ENCODE measurements around the gene PLXNB3. TPM values are rescaled to one million over a fixed set of nuclear protein-coding genes. Genes with fewer than 3 reads are reported as not detected.

PLXNB3 gene
- 2.5 TPM for total RNA-seq

GRCh38 chrX:153763989-153764755 lies at the start of gene PLXNB3:
TSS of gene PLXNB3 (plus strand) at chrX:153764249. CDS start at chrX:153765536, 1,287 bp downstream.

DNA sequence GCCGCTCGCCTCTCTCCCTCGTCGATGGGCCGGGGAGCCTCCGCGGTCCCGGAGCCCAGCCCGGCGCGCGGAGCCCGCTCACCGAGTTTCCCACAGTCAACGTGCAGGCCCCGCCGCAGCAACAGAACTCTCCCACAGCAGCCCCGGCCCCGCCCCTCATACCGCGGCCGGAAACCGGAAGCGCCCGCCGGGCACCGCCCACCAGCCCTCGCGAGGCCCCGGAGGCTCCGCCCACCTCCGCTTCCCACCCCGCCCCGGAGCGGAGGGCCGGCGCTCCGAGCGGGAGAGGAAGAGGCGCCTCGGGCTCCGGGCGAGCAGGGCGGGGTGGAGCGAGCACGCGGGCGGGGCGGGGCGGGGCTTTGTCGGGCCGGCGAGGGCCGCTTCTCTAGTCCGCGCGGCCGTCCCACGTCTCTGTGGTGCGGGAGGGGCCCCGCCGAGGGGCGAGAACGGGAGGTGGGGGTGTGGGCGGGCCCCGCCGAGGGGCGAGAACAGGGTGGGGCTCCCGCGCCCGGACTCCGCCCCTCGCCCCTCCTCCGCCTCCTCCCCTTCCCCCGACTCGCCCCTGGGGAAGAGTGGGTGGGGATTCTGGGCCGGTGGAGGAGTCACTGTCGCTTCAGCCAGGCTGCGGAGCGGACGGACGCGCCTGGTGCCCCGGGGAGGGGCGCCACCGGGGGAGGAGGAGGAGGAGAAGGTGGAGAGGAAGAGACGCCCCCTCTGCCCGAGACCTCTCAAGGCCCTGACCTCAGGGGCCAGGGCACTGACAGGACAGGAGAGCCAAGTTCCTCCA lies 39.6 kb upstream of the PLXNB3 start, which contains the start of the genes ABCD1 and BCAP31:
TSS of gene ABCD1 (plus strand) at position 605 of the 787 bp plus-strand sequence. CDS start 411 bp downstream, outside the sequence.
TSS of gene BCAP31 (minus strand) at position 136 of the 787 bp plus-strand sequence. CDS start 1,143 bp downstream, outside the sequence.

DNA sequence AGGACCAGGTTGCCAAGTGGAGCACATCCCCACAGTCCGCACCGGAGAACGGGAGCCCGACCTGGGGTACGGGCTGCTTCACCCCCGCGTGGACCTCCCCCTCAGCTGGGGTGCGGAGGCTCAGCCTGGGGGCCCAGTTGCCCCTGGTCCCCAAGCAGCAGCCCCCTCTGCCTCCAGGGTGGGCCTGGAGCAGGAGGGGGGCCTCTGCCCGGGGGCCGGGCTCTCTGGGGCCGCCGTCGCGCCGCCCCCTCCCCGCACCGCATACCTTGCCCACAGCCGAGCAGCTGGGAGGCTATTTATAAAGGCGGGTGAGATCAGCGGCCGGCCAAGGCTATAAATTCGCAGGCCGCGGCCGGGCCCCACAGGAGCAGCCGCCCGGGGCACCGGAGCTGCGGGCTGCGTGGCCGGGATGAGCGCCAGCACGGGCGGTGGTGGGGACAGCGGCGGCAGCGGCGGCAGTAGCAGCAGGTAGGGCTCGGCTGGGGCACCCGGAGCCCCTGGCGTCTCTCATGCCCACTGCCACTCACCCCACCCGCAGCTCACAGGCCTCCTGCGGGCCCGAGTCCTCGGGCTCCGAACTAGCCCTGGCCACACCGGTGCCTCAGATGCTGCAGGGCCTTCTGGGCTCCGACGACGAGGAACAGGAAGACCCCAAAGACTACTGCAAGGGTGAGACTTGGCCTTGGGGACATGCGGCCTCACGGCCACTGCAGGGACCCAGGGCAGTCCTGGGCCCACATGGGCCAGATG lies 16.8 kb downstream of the PLXNB3 start, which contains the start of gene SRPK3:
TSS of gene SRPK3 (plus strand) at position 364 of the 750 bp plus-strand sequence. CDS start at position 410, 46 bp downstream.

GRCh38 chrX:153794018-153794896 lies 30.2 kb downstream of the PLXNB3 start, which contains the start of the genes IDH3G and SSR4:
TSS of gene IDH3G (minus strand) at chrX:153794375. CDS start at chrX:153794326, 49 bp downstream.
TSS of gene SSR4 (plus strand) at chrX:153794668. CDS start at chrX:153794688, 20 bp downstream.

Other genes starting within 250 kb of the PLXNB3 start
- gene ATP2B3, start 246.6 kb upstream of the PLXNB3 start, total RNA-seq: 0.12 TPM
- gene CCNQ, start 165.1 kb upstream of the PLXNB3 start, total RNA-seq: 17.0 TPM
- 72.7 TPM for gene DUSP9, start 117.0 kb upstream of the PLXNB3 start, total RNA-seq
- 6.5 TPM for gene PNCK, start 90.4 kb upstream of the PLXNB3 start, total RNA-seq
- 40.9 TPM for gene SLC6A8, start 76.3 kb upstream of the PLXNB3 start, total RNA-seq
- 94.9 TPM for gene BCAP31, start 39.9 kb upstream of the PLXNB3 start, total RNA-seq
- 10.8 TPM for gene ABCD1, start 39.4 kb upstream of the PLXNB3 start, total RNA-seq
- 15.1 TPM for gene SRPK3, start 16.8 kb downstream of the PLXNB3 start, total RNA-seq
- 70.3 TPM for gene IDH3G, start 30.1 kb downstream of the PLXNB3 start, total RNA-seq
- 91.8 TPM for gene SSR4, start 30.4 kb downstream of the PLXNB3 start, total RNA-seq
- 10.6 TPM for gene PDZD4, start 66.3 kb downstream of the PLXNB3 start, total RNA-seq
- 38.7 TPM for gene L1CAM, start 121.9 kb downstream of the PLXNB3 start, total RNA-seq
- 4.1 TPM for gene AVPR2, start 140.4 kb downstream of the PLXNB3 start, total RNA-seq
- gene ARHGAP4, start 162.0 kb downstream of the PLXNB3 start, total RNA-seq: 54.8 TPM
- 47.4 TPM for gene NAA10, start 170.8 kb downstream of the PLXNB3 start, total RNA-seq
- 13.3 TPM for gene RENBP, start 180.4 kb downstream of the PLXNB3 start, total RNA-seq
- gene HCFC1, start 207.6 kb downstream of the PLXNB3 start, total RNA-seq: 56.3 TPM
- 4.3 TPM for gene TMEM187, start 208.5 kb downstream of the PLXNB3 start, total RNA-seq

All from metanephros (tissue), 1 donor.